ENCODE results near the gene SLC45A2. TPM values are rescaled to one million over a fixed set of nuclear protein-coding genes. Genes with fewer than 3 reads are reported as not detected.

SLC45A2 gene
- polyA plus RNA-seq, 3 donors = not detected

DNA sequence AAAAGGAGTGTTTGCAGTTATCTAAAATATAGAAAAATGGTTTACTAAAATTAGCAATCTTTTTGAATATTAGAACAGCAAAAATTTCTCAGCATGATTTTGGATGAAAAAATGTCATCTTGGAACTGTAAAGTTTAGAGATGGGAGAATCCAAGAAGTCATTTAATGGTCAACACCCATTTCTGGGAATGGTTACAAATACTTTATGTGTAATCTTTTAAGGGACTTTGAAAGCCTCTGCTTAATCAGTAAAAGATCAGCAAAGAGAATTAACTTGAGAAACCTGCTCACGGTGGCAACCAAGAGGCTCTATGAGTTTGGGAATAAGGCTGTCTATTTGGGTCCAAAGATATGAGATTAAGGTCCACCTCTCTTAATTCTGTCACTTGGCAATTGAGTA, 45.6 kb upstream of the SLC45A2 start:
- Mint-ChIP-seq H3K27me3 (ENCODE audit: low read depth in 3 of 3) (peaks cover 0 to 2% (median 0%) of the 10 kb centered on the region in 3 donors), H3K4me3 (no peak overlapping the region), H3K9me3 (no peaks in the 10 kb centered on the region), H3K36me3 (peaks cover 12 to 25% of the 10 kb centered on the region in 2 donors), H3K27ac (no peak overlapping the region), H3K4me1 (no peaks in the 10 kb centered on the region)
- intact Hi-C loops (cut with micrococcal nuclease) = no loop called here
- H3K4me1 ChIP-seq (ENCODE audit: control insufficient read depth in 1 of 2, insufficient read depth in 2 of 2, low read length in 2 of 2) = no peaks in the 10 kb centered on the region
- no peak for DNase-seq
- no peak overlapping the region for H3K4me2 ChIP-seq (replicated peaks; ENCODE audit: extremely low read depth, low read length, poor library complexity, severe bottlenecking)
- no peak overlapping the region for H3K4me3 ChIP-seq (replicated peaks in 1 of 3; ENCODE audit: low read depth in 2 of 3, low read length in 3 of 3)
- peaks cover 2 to 8% of the 10 kb centered on the region in 2 donors for H3K36me3 ChIP-seq (replicated peaks in 1 of 2; ENCODE audit: control insufficient read depth in 1 of 2, insufficient read depth in 2 of 2, low read length in 2 of 2)
- no peaks in the 10 kb centered on the region for H3K27me3 ChIP-seq (ENCODE audit: control insufficient read depth in 2 of 2, insufficient read depth in 2 of 2, low read length in 2 of 2)
- no peak overlapping the region for H3K9ac ChIP-seq (ENCODE audit: insufficient read depth, low read length, poor library complexity, severe bottlenecking)
- H3K9me3 ChIP-seq (replicated peaks in 1 of 2; ENCODE audit: control insufficient read depth in 1 of 2, insufficient read depth in 1 of 2, low read length in 2 of 2) = no peaks in the 10 kb centered on the region
- WGBS (ENCODE audit: insufficient coverage) = no CpG with 5 or more reads among the region's 1 CpG
- H3K27ac ChIP-seq (ENCODE audit: low read depth in 1 of 2, low read length in 2 of 2) = no peak overlapping the region
- H3K79me2 ChIP-seq (ENCODE audit: insufficient read depth, low read length) = no peaks in the 10 kb centered on the region
- no peak overlapping the region for H2AFZ ChIP-seq (ENCODE audit: insufficient read depth, low read depth, low read length, poor library complexity, severe bottlenecking)
- TF ChIP-seq, protein P1, sequence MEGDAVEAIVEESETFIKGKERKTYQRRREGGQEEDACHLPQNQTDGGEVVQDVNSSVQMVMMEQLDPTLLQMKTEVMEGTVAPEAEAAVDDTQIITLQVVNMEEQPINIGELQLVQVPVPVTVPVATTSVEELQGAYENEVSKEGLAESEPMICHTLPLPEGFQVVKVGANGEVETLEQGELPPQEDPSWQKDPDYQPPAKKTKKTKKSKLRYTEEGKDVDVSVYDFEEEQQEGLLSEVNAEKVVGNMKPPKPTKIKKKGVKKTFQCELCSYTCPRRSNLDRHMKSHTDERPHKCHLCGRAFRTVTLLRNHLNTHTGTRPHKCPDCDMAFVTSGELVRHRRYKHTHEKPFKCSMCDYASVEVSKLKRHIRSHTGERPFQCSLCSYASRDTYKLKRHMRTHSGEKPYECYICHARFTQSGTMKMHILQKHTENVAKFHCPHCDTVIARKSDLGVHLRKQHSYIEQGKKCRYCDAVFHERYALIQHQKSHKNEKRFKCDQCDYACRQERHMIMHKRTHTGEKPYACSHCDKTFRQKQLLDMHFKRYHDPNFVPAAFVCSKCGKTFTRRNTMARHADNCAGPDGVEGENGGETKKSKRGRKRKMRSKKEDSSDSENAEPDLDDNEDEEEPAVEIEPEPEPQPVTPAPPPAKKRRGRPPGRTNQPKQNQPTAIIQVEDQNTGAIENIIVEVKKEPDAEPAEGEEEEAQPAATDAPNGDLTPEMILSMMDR (IDR thresholded peaks at IDR 0.05) = no peak
- H4K20me1 ChIP-seq (ENCODE audit: insufficient read depth, low read length) = no peaks in the 10 kb centered on the region

DNA sequence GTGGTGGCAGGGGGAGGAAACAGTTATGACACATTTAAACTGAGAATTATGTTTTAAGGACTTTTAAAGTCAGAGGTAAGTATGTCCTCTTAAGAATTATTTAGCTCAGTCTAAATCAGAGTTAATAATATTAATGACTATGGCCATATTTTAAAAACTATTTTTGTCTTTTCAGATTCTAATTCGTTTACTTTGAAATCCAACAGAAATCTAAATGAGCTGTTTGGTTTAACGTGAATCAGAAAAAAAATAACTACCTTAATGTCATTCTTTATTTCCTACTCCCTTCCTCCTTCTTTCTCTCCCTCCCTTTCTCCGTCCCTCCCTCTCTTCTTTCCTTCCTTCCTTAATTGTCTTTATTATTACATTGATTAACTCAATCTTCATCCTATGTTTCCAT, 43.9 kb upstream of the SLC45A2 start:
- Histone ChIP-seq H3K79me2 (ENCODE audit: insufficient read depth, low read length) (no peaks in the 10 kb centered on the region), H3K9ac (ENCODE audit: insufficient read depth, low read length, poor library complexity, severe bottlenecking) (no peak overlapping the region), H3K4me1 (ENCODE audit: control insufficient read depth in 1 of 2, insufficient read depth in 2 of 2, low read length in 2 of 2) (no peaks in the 10 kb centered on the region), H2AFZ (ENCODE audit: insufficient read depth, low read depth, low read length, poor library complexity, severe bottlenecking) (no peak overlapping the region), H3K9me3 (replicated peaks in 1 of 2; ENCODE audit: control insufficient read depth in 1 of 2, insufficient read depth in 1 of 2, low read length in 2 of 2) (no peaks in the 10 kb centered on the region), H3K4me2 (replicated peaks; ENCODE audit: extremely low read depth, low read length, poor library complexity, severe bottlenecking) (no peak overlapping the region), H3K27me3 (ENCODE audit: control insufficient read depth in 2 of 2, insufficient read depth in 2 of 2, low read length in 2 of 2) (no peaks in the 10 kb centered on the region), H4K20me1 (ENCODE audit: insufficient read depth, low read length) (no peaks in the 10 kb centered on the region), H3K27ac (ENCODE audit: low read depth in 1 of 2, low read length in 2 of 2) (no peak overlapping the region), H3K4me3 (replicated peaks in 1 of 3; ENCODE audit: low read depth in 2 of 3, low read length in 3 of 3) (no peak overlapping the region), H3K36me3 (replicated peaks in 1 of 2; ENCODE audit: control insufficient read depth in 1 of 2, insufficient read depth in 2 of 2, low read length in 2 of 2) (peaks cover 2 to 6% of the 10 kb centered on the region in 2 donors)
- Mint-ChIP-seq H3K27ac (no peak overlapping the region), H3K9me3 (no peaks in the 10 kb centered on the region), H3K4me1 (no peaks in the 10 kb centered on the region), H3K27me3 (ENCODE audit: low read depth in 3 of 3) (peaks cover 0 to 2% (median 0%) of the 10 kb centered on the region in 3 donors), H3K36me3 (peaks cover 15 to 23% of the 10 kb centered on the region in 2 donors), H3K4me3 (no peak overlapping the region)
- TF ChIP-seq, protein P1 (IDR thresholded peaks at IDR 0.05) = no peak
- WGBS (ENCODE audit: insufficient coverage) = 89% methylated on average over 1 of the region's 3 CpGs
- intact Hi-C loops (cut with micrococcal nuclease) = no loop called here
- no peak for DNase-seq

Measured in CD14-positive monocyte (primary cell).